Astrocyte of the spinal cord (primary cell): ENCODE data around the gene TXN2.
A peak's percentile ranks its signal among the peaks of the same experiment; 100 is the strongest.

ENCODE experiments used
- DNase-seq: peaks from one replicate; pipeline ENCODE4 v3.0.0; 2011; ENCODE audit warnings: low read depth, low spot score
- H3K4me3 ChIP-seq: 2 replicates; pipeline ENCODE4 v1.5.1; 2011; ENCODE audit warnings: low read depth, mild to moderate bottlenecking, low read length, moderate library complexity
- in situ Hi-C: cut with HindIII; loops from 2 replicates; pipeline ENCODE4 v1.10.0; 2017; ENCODE audit warnings: low sequenced_read_pairs
- TF ChIP-seq, protein P1 (sequence below): IDR thresholded peaks from 2 replicates; pipeline ENCODE4 v1.5.1; 2012; ENCODE audit warnings: low read depth, mild to moderate bottlenecking, low read length, inconsistent platforms

TXN2 gene

DNA sequence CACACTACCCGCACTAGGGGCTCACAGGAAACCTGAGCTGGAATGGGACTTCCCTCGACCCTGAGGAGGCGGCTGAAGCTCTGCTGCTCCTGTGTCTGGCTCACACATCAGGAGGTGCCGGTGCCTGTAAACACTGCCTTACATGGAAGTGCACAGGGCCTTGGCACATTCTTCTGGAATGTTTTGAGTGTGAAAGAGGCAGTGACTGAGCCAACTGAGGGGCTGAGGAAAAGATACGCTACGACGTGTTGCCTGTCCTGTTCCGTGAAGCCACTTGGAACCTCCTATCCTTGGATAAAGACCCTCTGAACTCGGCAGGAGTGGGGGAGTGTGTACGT lies 10.5 kb downstream of the TXN2 start:
- DNase-seq, result peak; percentile 80
- TF ChIP-seq, protein P1, sequence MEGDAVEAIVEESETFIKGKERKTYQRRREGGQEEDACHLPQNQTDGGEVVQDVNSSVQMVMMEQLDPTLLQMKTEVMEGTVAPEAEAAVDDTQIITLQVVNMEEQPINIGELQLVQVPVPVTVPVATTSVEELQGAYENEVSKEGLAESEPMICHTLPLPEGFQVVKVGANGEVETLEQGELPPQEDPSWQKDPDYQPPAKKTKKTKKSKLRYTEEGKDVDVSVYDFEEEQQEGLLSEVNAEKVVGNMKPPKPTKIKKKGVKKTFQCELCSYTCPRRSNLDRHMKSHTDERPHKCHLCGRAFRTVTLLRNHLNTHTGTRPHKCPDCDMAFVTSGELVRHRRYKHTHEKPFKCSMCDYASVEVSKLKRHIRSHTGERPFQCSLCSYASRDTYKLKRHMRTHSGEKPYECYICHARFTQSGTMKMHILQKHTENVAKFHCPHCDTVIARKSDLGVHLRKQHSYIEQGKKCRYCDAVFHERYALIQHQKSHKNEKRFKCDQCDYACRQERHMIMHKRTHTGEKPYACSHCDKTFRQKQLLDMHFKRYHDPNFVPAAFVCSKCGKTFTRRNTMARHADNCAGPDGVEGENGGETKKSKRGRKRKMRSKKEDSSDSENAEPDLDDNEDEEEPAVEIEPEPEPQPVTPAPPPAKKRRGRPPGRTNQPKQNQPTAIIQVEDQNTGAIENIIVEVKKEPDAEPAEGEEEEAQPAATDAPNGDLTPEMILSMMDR, result no peak
- in situ Hi-C loops, result no loop called here
- no peak overlapping the region for H3K4me3 ChIP-seq

DNA sequence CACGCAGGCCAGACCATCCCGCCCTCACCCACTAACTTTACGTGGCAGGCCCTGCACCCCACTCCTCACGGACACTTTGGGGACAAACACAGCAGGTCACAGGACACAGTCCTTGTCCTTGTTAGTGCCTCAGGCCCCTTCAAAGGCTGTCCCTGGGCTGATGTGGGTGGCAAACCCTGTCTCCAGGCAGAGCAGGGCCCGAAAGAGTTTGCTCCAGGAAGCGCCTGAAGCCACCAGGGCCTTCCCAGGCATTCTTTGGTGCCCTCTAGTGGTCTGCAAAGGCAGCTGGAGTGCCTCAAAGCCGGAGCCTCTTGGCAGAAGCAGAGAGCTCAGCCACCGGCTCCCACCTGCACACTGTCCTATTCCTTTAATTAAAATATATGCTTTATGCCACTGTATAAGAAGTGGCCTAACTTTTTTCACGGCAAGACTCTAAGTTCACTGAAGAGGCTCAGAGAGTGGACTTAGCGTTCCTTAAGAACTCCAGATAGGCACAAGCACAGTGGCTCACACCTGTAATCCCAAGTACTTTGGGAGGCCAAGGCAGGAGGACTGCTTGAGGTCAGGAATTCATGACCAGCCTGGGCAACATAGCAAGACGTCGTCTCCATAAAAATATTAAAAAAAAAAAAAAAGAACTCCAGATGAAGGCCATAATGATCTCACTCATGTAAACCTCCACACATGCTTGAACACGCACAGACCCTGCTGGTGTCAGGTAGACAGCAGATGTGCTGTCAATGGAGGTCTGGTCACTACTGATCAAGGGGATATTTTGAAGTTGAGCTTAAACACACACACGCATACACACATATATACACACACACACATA lies 11.1 kb downstream of the TXN2 start:
- DNase-seq, result peak; percentile 90
- TF ChIP-seq, protein P1, result peak; percentile 96
- in situ Hi-C loops, result no loop called here
- H3K4me3 ChIP-seq, result no peak overlapping the region

DNA sequence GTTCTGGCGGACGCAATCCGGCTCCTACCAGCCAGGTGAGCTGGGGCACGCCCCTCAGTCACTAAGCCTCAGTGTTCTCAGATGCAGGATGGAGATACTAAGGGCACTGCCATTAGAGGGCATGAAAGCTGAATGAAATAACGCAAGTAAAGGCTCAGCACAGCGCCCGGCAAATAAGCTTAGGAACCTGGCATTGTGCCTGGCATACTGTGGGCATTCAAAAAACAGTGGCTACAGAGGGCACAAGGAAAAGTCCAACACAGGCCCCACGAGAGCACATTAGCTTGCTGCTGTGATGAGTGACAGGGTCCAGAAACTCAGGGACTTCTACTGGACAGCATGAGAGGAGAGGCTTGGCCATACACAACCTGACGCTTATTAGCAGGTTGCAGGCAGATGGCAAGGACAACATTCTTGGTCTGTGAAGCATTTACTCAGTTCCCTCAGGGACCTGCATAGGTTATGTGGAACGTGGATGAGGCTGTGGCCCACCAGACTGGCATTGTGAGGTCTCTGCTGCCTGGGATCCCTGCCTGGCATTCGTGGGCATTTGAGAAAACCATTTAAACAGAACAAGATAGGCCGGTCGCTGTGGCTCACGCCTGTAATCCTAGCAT lies 12.2 kb downstream of the TXN2 start:
- peak; percentile 21 for DNase-seq
- in situ Hi-C loops, result no loop called here
- no peak overlapping the region for H3K4me3 ChIP-seq
- TF ChIP-seq, protein P1, result no peak

DNA sequence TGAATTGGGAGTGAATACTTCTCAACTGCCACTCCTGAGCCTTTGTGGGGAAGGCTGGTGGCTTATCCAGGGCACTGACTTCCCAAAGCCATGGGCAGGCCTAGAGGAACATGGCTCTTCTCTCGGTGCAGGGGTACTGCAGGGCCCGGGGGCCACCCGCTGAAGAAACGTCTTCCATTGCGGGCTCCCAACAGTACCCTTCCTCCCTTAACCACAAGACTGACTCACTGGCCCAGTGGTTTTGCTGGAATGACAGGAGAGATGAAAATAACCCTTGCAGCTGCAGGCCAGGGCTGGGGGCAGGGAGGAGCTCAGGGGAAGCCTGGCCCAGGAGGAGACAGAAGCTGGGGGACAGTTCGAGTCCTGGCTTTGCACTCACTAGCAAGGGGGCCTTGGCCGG lies 13.5 kb downstream of the TXN2 start:
- peak; percentile 97 for DNase-seq
- in situ Hi-C loops, result no loop called here
- TF ChIP-seq, protein P1, result no peak
- H3K4me3 ChIP-seq, result no peak overlapping the region

DNA sequence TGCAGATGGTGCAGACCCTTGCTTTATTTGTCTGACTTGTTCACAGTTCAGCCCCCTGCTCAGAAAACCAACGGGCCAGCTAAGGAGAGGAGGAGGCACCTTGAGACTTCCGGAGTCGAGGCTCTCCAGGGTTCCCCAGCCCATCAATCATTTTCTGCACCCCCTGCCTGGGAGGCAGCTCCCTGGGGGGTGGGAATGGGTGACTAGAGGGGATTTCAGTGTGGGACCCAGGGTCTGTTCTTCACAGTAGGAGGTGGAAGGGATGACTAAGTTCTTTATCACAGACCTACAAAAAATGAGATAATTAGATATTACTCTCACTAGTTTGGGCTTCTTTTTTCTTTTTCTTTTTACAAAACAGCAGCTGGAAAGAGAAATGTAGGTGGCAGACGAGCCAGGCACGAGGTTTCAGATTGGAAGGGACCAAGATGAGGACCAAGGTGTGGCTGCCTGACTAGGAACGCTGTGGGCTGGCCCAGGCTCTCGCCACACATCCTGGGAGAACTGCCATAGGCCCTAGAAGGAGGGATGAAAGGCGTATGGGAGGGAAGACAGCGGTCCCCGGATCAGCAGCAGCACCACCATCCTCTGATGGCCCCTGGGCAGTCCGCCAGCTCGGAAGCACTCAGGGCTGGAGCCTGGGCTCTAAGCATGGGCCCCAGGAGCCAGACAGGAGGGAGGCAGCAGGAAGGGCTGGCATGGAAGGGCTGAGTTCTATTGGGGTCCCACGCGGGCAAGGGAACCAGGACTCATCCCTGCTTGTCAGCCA lies 14.2 kb downstream of the TXN2 start:
- DNase-seq, result peak; percentile 88
- TF ChIP-seq, protein P1, result no peak
- no peak overlapping the region for H3K4me3 ChIP-seq
- in situ Hi-C loops, result no loop called here

DNA sequence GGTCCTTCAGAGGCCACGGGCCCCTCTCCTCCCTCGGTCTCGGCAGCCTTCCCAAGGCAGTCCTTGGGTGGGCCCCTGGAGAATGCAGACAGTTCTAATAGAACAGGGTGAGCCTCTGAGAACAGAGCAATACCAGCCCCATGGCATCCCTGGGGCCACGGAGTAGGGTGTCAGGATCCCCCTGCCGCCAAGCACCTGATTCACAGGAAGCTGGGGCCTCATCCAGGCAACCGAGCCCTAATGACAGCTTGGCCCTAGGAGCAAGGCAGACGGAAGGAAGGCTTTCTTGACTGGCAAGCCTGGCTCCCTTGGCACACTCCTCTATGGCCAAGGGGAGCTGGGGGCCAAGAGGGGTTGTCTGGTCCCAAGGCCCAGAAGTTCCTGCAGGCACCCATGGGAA lies 15.2 kb downstream of the TXN2 start:
- no peak overlapping the region for H3K4me3 ChIP-seq
- in situ Hi-C loops, result no loop called here
- DNase-seq, result no peak
- TF ChIP-seq, protein P1, result no peak
